GM19238 (cell line): ENCODE data around the gene NTM.
"Not testable (repeated sequence)": the region's sequence is repeated elsewhere in the genome, so short reads cannot be mapped to it uniquely, and the experiment has no call there.

ENCODE experiments used
- DNase-seq: peaks from one replicate; pipeline ENCODE4 v3.0.0; 2011; ENCODE audit warnings: low spot score; ENCODE audit not compliant: insufficient read length

Gene NTM

DNA sequence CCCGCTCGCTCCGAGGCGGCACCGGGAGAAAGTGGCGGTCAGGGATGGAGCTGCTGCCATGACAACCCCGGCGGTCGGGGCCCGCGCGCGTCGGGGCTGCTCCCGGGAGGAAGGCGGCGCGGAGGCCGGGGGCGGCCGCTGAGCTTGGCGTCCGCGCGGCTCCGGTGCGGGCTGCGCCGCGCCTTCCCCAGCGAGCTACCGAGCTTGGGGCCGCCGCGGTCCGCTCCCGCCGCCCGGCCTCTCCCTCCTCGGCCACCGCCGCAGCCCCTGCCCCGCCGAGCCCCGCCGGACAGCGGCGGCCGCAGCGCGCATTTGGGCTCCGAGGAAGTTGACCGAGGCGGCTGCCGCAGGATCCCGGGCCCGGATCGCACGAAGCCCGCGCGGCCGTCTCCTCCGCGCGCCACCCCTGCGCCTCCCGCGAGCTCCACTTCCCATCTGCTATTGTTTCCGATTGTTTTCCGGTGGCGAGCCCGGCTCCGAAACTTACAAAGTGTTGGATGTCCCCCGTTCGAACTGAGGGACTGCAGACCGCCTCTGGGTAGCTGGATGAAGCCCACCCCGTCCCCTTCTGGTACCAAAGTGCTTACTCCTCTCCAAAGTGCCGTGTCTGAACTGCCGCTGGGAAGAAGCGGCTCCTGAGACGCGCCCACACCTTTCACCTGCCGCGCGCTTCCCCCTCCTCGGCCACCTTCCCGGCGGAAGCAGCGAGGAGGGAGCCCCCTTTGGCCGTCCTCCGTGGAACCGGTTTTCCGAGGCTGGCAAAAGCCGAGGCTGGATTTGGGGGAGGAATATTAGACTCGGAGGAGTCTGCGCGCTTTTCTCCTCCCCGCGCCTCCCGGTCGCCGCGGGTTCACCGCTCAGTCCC, 540.3 kb downstream of the NTM start:
- DNase-seq = peak; percentile 23

DNA sequence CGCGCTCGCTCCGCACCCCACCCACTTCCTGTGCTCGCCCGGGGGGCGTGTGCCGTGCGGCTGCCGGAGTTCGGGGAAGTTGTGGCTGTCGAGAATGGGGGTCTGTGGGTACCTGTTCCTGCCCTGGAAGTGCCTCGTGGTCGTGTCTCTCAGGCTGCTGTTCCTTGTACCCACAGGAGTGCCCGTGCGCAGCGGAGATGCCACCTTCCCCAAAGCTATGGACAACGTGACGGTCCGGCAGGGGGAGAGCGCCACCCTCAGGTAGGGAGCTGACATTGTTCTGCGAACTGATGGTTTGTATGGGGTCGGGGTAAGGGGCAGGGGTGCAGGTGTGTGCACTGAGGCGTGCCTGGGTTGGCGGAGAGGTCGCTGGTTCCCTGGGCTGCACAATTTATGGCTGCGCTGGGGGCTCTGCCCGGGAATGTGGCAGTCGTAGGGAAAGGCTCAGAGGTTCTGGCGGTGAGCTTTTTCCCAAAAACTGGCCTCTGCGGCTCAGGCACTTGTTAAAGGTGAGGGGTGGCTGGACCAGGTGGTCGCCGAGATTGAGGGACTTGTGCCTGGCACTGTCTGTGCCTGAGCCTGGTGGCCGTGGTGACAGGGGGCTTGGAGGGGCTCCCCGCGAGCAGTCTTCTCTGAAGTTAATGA, 541.1 kb downstream of the NTM start:
- DNase-seq = not testable (repeated sequence)

DNA sequence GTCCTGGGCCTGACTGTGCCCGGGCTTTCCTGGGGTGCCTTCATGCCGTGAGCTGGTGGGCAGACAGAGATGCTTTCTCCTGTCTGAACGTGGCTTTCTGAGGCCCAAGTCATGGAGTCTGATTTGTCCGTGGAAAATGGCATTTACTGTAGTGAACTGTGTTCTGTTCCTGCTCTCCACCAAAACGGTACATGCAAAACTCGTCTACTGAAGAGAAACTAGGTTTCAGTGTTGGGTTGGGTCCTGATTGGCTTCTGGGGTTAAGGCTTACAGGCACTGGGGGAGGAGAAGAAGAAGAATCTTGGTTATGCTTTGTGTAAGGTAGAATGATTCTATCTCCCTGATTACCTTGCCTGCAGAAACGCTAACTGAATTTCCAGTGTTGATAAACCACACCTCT, 541.7 kb downstream of the NTM start:
- no peak for DNase-seq

DNA sequence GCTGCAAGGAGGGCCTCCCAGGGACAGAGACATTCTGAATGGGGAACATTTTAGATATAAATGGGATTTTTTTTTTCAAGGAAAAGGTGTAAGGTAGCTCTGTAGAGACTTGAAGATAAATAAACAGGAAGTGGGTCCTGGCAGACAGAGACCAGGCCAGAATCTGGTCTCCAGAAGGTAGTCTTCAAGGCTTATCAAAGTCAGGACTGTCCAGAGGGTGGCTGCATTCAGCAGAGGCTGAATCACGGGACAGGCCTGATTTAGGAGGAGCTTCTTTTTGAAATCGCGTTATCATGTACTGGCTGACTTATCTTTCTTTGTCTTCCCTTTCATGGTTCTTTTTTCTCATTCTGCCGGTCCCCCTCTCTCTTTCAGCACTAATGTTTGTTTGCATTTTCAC, 542.9 kb downstream of the NTM start:
- no peak for DNase-seq

DNA sequence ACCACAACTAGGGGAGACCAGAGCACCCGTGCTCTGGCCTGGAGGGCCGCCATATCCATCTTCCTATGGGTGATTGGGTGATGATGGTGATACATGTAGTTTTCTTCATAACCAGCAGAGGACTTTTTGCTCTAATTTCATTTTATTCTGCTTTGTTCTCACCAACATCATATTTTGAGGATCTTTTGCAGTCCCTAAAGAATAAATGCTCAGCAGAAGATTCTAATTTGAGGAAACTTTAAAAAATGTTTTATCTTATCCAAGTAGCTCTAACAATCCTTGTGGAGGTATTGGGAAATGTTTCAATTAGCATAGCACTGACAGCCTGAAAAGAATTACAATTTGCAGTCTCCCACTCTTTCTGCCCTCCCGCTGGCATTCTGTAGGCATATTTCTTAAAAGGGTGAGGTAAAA, 544.0 kb downstream of the NTM start:
- DNase-seq = no peak

DNA sequence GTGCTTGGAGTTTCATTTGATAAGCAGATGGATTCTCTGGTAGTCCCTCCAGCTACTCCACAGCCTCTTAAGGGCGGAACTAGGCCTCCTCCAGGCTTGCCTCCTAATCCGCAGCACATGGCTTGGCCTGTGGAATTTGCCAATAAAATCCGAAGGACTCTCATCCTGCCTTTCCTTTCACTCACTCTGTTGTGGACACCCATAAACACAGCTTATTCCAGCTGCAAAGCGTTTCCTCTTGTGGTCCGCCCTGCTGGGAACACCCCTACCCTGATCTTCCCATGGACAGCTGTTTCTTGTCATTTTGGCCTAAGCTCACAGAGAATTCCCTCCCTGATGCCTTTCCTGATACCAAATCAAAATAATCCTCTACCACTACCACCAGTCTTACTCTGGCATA, 546.2 kb downstream of the NTM start:
- no peak for DNase-seq

DNA sequence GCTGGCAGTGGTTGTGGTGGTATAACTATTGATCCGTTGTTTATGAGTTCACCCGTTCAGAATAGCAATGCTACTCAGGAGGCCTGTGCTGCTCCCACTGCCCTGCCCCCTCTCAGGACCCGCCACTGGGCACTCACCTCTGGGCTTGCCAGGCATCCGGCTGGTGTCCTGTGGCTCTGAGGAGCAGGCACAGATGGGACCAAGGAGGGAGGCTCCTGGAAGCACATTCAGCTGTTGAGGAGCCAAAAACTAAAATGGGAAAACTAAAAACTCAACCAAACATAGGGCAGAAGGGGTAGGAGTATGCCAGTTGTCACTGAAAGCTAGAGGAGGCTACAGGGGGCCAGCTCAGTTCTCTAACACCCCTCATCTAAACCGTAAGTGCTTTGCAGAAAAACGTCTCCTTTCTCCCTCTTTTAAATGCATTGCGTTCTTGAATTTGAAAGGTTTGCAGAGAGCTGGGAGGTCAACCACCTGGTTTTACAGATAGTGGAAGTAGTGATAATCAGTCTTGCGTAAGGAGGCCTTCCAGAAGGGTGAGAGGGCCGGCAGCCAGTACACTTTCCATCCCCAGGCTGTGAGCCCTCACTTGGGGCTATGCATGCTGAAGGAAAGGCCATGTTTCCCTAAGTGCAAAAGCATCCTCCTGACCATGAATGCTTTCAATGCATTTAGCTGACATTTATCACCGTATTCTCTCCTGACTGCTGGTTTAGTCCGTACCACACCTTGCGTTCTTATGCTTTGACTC, 547.4 kb downstream of the NTM start:
- DNase-seq = no peak

DNA sequence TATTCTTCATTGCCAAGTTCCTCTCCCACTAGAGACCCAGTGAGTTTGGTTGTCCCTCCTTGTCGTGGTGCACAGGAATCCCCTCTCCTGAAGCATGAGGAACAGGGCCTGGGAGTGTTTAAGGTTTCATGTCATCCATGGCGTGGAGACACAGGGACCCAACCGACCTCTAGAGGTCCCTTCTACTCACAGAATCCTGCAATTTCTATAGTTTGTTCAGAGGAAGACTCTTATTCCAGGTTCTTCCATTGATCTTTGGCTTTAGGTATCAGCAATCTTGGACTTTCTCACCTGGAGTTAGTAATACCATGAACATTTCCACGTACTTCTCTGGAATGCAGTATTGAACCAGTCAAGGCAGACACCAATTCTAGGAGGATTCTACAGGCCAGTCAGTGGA, 548.2 kb downstream of the NTM start:
- no peak for DNase-seq

DNA sequence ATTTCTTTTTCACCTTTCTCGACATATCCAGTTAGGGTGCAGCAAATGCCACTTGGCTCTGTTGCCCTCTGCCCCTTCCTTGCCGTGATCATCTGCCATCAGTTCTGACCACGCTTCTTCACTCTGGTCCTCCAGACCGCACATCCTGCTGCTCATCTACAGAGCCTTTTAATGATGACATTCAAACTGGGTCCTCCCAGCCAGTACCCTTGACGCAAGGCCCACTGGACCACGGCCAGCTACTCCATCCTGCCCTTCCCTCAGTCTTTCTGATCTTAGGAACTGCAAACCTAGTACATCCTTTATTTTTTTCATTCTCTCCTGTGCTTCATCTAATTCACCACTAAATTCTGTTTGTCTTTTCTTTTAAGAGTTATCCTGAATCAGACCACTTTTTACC, 551.8 kb downstream of the NTM start:
- DNase-seq = no peak

DNA sequence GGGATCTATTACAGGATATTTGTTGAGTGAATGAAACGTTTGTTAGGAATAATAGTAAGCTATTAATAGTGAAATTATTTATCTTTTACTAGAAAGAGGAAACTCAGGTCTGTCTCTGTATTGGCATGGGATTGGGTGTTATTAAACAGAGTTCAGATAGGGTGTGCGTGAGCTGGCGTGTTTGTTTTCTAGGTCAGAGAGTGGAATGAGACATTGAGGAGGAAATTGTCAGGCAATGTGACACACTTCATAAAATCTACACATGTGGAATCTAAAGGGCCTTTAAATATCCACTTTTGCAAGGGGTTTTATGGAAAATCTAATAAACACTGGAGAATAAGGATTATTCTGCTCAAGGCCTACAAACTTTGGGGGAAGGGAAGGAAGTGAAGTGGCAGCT, 552.9 kb downstream of the NTM start:
- no peak for DNase-seq

DNA sequence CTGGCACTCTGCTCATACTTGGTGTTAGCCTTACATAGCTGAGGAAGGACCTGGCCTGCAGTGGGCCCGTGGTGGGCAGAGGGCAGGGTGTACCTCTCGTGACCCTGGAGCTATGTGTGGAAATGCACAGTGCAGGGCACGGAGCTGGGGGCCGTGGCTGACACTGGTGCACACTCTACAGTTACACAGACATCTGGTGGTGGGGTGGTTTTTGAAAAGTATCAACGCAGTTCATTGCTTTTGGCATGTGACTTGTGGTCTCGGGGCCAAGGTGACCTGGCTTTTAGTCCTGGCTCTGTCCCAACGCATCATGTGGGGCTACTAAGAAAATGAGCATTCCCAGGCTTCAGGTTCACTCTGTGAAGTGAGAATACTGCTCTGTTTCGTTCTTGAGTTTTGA, 553.6 kb downstream of the NTM start:
- DNase-seq = no peak

DNA sequence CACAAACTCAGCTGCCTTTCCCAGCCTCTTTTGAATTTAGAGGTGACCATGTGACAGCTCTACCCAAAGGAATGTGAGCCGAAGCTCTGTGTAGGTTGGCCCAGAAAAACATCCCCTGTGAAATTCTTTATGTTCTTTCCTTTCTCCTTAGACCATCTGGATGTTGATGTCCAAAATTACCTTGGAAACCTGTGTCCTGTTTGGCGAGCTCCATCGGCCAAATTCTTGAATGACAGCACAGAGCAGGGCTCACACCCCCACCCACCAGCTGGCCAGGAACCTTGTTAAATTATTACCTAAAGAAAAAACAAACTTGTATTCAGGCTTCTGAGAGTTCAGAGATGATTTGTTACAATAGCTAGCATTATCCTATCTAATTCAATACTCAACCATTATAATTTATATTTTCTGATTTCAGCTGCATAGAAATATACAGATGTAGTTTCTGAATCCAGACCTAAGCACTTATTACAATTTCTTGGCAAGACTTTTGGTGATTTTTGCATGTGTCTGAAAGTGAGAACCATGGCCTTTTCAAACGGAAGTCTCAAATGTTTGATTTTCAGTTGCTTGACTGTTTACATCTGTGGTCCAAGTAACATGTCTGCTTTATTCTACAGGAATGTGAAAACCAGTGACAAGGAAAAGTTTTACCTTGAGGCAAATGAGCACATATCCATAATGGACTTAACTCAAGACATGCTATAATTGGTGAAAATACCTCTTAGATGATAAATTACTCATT, 554.2 kb downstream of the NTM start:
- no peak for DNase-seq

DNA sequence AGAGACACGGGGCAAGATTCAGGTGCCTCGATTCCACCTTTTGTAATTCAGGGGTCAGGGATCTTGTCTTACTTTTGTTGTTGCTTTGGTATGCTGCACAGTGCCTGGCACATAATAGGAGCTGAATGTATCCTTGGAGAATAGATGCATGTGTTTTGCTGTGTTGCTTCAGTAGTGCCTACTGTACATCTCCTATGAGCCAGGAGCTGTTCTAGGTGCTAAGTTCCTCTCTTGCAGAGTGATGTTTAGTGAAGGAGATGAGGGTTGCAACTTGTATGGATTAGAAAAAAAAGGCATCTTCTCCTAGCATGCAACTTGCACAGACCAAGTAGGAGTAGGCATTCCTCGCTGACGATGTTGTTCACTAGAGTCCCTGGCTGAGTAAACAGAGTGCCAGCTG, 555.4 kb downstream of the NTM start:
- no peak for DNase-seq

DNA sequence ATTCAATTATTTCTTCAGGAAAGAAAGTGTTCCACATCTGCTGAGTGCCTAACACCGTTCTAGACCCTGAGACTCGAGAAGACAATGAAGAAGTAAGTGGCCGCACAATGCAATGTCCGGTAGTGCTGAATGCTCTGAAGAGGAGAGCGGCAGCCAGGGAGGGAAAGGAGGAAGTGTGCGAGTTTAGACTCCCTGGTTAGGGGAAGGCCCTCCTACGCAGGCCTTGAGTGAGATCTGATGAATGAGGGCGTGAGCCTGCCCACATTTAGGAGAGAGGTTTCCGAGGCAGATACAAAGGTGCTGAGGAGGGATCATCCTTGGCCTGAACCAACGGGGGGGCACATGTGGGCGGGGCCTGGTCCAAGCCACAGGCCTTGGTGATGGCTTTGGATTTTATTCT, 558.6 kb downstream of the NTM start:
- no peak for DNase-seq

DNA sequence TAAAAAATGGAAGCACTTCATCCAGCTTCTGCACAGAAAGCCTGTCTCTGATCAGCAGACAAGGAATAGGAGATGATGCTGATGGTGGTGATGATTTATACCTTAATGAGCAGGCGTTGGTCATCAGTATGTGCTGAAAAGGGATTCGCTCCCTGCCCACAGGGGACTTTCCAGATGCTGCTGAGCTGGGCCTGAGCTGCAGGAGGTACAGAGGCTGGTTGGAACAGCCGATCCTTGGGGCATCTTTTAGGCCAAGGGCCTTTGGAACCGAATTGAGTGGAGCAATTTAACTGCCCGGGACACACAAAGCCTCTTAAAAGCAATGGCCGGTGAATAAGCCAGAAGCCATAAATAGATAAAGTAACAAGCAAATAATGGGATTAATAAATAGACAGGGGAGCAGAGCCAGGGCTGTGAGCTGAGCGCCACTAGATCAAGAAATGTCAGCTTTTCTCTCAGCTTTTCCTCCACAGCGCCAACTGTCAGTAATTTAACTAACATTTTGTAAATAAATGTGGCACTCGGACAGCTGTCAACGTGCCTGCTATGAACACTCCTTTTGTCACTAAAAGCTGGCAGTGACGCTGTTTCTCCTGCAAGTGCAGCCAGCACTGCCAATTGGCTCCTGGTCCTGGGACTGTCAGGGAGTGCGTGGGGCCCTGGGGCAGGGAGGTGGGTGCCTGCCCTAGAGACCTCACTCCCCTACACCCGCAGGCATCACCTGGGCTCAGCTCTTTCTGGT, 562.3 kb downstream of the NTM start:
- no peak for DNase-seq

DNA sequence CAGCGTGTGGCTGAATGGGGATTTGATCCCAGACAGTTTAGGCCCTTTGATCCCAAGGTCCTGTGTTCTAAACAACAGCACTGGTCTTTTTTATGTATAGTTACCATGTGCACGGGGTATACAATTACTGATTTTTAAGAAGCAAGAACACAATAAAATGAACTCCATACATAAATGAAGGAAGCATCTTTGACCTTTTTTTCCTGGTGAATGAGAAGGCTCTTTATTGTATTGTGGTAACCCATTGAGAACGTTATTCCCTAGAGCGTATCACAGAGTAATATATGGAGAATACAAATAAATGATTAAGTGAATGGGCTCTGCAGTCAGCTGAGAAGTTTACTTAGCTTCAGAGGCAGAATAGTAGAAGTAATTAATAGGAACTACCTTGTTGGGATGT, 563.6 kb downstream of the NTM start:
- DNase-seq = no peak

DNA sequence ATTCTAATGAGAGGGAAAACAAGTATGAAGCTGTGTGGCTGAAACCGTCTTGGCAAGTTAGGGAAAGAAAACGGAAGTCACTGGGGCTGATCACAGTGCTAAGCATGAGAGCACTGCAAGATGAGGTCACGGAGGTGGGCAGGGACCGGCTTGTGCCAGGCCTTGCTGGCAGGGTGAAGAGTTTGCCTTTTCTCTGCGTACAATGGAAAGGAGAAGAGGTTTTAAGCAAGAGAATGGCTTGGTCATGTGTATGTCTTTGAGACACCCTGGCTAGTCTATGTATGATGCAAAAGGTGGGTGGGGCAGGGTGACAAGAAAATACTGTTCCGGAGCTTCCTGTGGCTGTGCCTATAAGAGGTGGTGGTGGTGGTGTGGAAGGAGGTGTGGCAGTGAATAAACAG, 567.9 kb downstream of the NTM start:
- DNase-seq = no peak

DNA sequence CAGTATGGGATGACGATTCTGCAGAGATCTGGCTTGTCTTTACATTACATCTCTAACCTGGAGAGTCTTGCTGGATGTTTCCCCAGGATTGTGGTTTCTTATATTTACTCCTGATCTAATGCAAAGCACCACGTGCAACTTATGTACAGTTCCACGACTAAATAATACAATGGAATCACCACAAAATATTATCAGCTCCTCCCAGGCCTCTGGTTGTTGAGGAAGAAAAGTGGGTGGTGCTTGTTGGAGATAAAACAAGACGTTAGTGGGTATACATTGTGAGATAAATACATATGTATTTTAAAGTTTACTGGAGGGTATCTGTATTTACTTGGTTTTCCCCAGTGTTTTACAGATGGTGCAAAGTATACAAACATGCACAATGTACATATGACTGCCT, 569.7 kb downstream of the NTM start:
- no peak for DNase-seq

DNA sequence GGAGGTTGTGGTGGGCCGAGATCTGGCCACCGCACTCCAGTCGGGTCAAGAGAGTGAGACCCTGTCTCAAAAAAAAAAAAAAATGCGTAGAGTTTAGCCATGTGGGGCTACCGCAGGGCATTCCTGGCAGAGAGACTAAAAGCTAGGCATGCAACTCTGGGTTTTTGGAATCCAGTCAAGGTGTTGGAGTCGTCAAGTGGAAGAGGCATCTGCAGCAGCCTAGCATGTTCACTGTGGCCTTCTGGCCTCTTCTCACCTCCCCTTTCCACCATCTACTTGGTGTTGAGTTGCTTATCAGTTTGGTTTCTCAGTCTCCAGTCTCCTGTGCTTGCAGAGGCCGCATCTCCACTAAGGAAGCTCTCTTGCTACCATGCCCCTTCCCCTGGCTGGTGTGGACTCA, 572.5 kb downstream of the NTM start:
- DNase-seq = no peak

DNA sequence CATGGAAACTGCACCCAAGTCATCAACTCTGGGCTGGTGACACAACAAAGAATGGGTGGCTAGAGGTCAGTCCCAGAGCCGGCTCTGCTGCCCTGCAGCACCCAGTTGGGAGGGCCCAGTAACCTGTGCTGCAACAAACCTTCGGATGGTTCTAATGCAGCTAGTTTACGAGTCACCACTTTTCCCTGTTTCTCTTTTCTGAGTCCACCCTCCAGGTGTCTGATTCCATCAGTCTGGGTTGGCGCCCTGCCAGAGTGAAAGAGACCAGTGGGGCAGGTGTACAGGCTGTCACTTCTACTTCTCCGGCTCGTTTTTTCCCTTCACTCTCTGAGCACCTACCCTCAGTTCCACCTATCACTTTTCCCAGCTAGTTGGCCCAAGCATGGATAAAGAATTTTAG, 572.9 kb downstream of the NTM start:
- DNase-seq = no peak

DNA sequence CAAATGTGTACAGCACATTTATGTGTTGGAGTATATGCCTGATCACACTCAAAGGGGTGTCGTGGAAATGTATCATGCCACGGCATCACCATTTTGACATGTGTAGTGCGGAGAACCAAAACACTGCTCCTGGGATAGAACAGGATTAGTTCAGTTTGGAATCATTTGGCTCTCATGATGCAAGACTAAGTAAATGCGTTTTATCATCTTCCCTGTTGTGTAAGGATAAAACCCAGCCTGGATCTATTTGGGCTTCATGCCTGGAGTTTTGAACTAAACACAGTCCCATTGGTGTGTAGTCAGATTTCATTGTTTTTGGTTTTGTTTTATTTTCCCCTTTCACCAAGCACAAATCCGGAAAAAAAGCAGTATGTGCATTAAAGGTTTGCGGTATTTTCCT, 574.3 kb downstream of the NTM start:
- no peak for DNase-seq
